DND-41 (cell line): Measurements from ENCODE around the gene TGM3.

ENCODE experiments used
- ATAC-seq: fragments of 200-7000 bp; cut with Tn5 transposase; 3 replicates; pipeline ENCODE4 v1.9.1; 2021; ENCODE audit warnings: low read depth; ENCODE audit not compliant: insufficient read depth
- DNase-seq: peaks from one replicate; pipeline ENCODE4 v3.0.0-alpha.2; 2020
- H2AFZ ChIP-seq: 2 replicates; pipeline ENCODE4 v1.6.0; 2012; ENCODE audit warnings: low read depth, low read length
- H3K27ac ChIP-seq: 2 replicates; pipeline ENCODE4 v1.5.1; 2012; ENCODE audit warnings: low read length, inconsistent platforms
- H3K27me3 ChIP-seq: fragments of 200-600 bp; sonication (generic); 2 replicates; pipeline ENCODE4 v1.6.0; 2012; ENCODE audit warnings: low read length, mild to moderate bottlenecking, inconsistent platforms; ENCODE audit not compliant: insufficient read depth, poor library complexity
- H3K36me3 ChIP-seq: 2 replicates; pipeline ENCODE4 v1.5.1; 2012; ENCODE audit warnings: low read length, inconsistent platforms; ENCODE audit not compliant: insufficient read depth
- H3K4me1 ChIP-seq: 2 replicates; pipeline ENCODE4 v1.5.1; 2012; ENCODE audit warnings: mild to moderate bottlenecking, low read length; ENCODE audit not compliant: insufficient read depth
- H3K4me2 ChIP-seq: 2 replicates; pipeline ENCODE4 v1.6.0; 2012; ENCODE audit warnings: mild to moderate bottlenecking, moderate library complexity, low read length, inconsistent platforms; ENCODE audit not compliant: insufficient read depth
- H3K4me3 ChIP-seq, 2 experiments: fragments of 200-600 bp in 1 of 2; shearing (Covaris generic) in 1 of 2; 2 replicates each; pipeline ENCODE4 v1.5.1; 2012 to 2016; ENCODE audit warnings: inconsistent platforms in 2 of 2, low read length in 2 of 2, mild to moderate bottlenecking in 2 of 2, low read depth in 1 of 2, moderate library complexity in 1 of 2
- H3K79me2 ChIP-seq: 2 replicates; pipeline ENCODE4 v1.6.0; 2012; ENCODE audit warnings: low read length, inconsistent platforms; ENCODE audit not compliant: insufficient read depth
- H3K9ac ChIP-seq: 2 replicates; pipeline ENCODE4 v1.6.0; 2012; ENCODE audit warnings: low read depth, mild to moderate bottlenecking, inconsistent platforms, low read length, moderate library complexity
- H3K9me3 ChIP-seq: 2 replicates; pipeline ENCODE4 v1.5.1; 2012; ENCODE audit warnings: low read length, moderate library complexity, mild to moderate bottlenecking, inconsistent platforms; ENCODE audit not compliant: insufficient read depth, severe bottlenecking
- H4K20me1 ChIP-seq: 2 replicates; pipeline ENCODE4 v1.6.0; 2012; ENCODE audit warnings: low read length; ENCODE audit not compliant: insufficient read depth
- CTCF ChIP-seq: IDR thresholded peaks from 2 replicates; pipeline ENCODE4 v1.5.1; 2012; ENCODE audit warnings: borderline replicate concordance, low read length, moderate library complexity, mild to moderate bottlenecking; ENCODE audit not compliant: poor library complexity, severe bottlenecking; ENCODE audit errors: extremely low read depth
- EZH2 ChIP-seq: IDR thresholded peaks from 3 replicates; pipeline ENCODE4 v1.6.1; 2012; ENCODE audit warnings: borderline replicate concordance, low read depth, mild to moderate bottlenecking, moderate library complexity, low read length, inconsistent platforms; ENCODE audit not compliant: severe bottlenecking

The TGM3 gene

GRCh38 chr20:2249935-2250334 is 45.9 kb upstream of the TGM3 start:
- Histone ChIP-seq H3K27me3 (peaks cover 18% of the 10 kb centered on the region), H3K36me3 (no peaks in the 10 kb centered on the region), H4K20me1 (no peaks in the 10 kb centered on the region), H3K4me3 (no peak overlapping the region), H3K27ac (no peak overlapping the region), H2AFZ (no peak overlapping the region), H3K9ac (no peak overlapping the region), H3K79me2 (no peaks in the 10 kb centered on the region), H3K4me2 (no peak overlapping the region), H3K9me3 (no peaks in the 10 kb centered on the region), H3K4me1 (no peaks in the 10 kb centered on the region)
- ATAC-seq (no peak), DNase-seq (no peak)
- TF ChIP-seq EZH2 (no peak), CTCF (no peak)

GRCh38 chr20:2252419-2252997 is 43.3 kb upstream of the TGM3 start:
- H3K4me2 ChIP-seq: no peak overlapping the region
- no peak overlapping the region for H3K9ac ChIP-seq
- peaks cover 2% of the 10 kb centered on the region; the same call in 1 of the 2 replicates for H4K20me1 ChIP-seq
- no peak overlapping the region for H3K4me3 ChIP-seq
- H3K4me1 ChIP-seq: no peaks in the 10 kb centered on the region
- no peaks in the 10 kb centered on the region for H3K9me3 ChIP-seq
- no peak overlapping the region for H3K27ac ChIP-seq
- DNase-seq (no peak), ATAC-seq (no peak)
- TF ChIP-seq EZH2 (no peak), CTCF (no peak)
- H3K36me3 ChIP-seq: no peaks in the 10 kb centered on the region
- H2AFZ ChIP-seq: no peak overlapping the region
- no peaks in the 10 kb centered on the region for H3K79me2 ChIP-seq
- peaks cover 8% of the 10 kb centered on the region for H3K27me3 ChIP-seq

- Histone ChIP-seq H3K4me2 (no peak overlapping the region), H3K27me3 (peaks cover 5% of the 10 kb centered on the region), H2AFZ (no peak overlapping the region), H3K79me2 (no peaks in the 10 kb centered on the region), H3K9me3 (no peaks in the 10 kb centered on the region), H3K9ac (no peak overlapping the region), H3K27ac (no peak overlapping the region), H3K4me3 (no peak overlapping the region), H3K4me1 (no peaks in the 10 kb centered on the region), H3K36me3 (no peaks in the 10 kb centered on the region), H4K20me1 (peaks cover 2% of the 10 kb centered on the region; the same call in 1 of the 2 replicates)
- DNase-seq (no peak), ATAC-seq (no peak)
- TF ChIP-seq CTCF (no peak), EZH2 (no peak)
These were observed 42.5 kb upstream of the TGM3 start for GRCh38 chr20:2253256-2253655.
